ENCODE data around the gene PALD1. TPM values are rescaled to one million over a fixed set of nuclear protein-coding genes. Genes with fewer than 3 reads are reported as not detected.

PALD1 gene
- total and polyA plus RNA-seq, 9 of the 15 experiments (the other 6 are each of a cell fraction or from before 2014, with no cell fraction given) = 0.03 to 0.29 (median 0.09) TPM; not detected in 2

DNA sequence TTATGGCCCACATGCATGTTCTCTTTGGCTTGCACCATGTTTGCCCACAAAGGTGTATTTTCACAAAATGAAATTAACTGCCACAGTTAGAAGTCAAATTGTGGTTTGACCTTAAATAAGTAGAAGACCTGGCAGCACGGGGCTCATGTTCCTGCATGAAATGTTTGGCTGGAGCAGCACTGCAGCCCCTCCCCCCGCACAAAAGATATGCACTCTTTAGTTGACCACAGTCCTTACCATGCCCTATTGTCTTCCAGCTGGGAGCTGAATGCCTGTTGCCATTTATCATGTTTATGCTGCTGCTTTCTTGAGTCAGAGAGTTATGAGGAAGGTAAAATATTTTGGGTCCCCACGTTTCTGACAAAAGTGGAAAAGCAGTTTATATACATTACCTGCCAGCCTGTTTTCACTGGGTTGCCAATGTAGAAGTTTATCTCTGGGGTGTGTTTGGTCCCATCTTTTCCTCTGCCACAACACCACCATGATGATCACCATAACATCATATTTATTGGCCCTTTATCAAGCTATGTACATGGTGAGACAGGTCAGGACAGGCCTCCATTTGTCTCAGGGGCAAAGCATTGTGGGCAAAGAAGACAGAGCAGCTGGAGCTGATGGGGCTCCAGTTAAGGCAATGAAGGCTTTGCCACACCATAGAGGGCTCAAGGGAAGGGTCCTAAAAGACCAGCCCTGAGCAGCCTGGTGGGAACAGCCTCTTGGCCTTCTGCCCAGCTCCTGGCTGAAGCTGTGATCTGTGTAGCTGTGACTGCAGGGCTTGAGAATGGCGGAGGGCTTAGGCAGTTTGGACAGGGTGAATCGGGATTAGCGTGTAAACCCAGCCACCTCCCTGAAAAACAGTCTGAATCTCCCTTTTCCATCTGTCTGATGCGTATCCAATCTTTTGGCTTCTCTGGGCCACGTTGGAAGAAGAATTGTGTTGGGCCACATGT, 118.6 kb downstream of the PALD1 start (continued):
- TF ChIP-seq, protein P1, sequence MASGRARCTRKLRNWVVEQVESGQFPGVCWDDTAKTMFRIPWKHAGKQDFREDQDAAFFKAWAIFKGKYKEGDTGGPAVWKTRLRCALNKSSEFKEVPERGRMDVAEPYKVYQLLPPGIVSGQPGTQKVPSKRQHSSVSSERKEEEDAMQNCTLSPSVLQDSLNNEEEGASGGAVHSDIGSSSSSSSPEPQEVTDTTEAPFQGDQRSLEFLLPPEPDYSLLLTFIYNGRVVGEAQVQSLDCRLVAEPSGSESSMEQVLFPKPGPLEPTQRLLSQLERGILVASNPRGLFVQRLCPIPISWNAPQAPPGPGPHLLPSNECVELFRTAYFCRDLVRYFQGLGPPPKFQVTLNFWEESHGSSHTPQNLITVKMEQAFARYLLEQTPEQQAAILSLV (tag; IDR thresholded peaks at IDR 0.05) = no peak
- TF ChIP-seq ZNF780A (CRISPR knock-in tag; IDR thresholded peaks at IDR 0.05) (no peak), TEAD1 (CRISPR knock-in tag; IDR thresholded peaks at IDR 0.05) (peak in 1 of 2 experiments; percentile 41; a peak in 1 of 4 replicates), RAD51 (IDR thresholded peaks at IDR 0.05; ENCODE audit: borderline replicate concordance, low read depth) (no peak), SIX5 (IDR thresholded peaks at IDR 0.05; ENCODE audit: borderline replicate concordance in 1 of 2, insufficient read depth in 1 of 2, low read depth in 1 of 2, low read length in 2 of 2) (no peak), ZNF717 (CRISPR knock-in tag; IDR thresholded peaks at IDR 0.05) (no peak), ZNF561 (CRISPR knock-in tag; conservative IDR thresholded peaks at IDR 0.05) (no peak), DNMT1 (IDR thresholded peaks at IDR 0.05) (no peak), CC2D1A (IDR thresholded peaks at IDR 0.05) (no peak), ZNF589 (CRISPR knock-in tag; IDR thresholded peaks at IDR 0.05; ENCODE audit: low read depth) (no peak), TEAD4 (IDR thresholded peaks at IDR 0.05; ENCODE audit: low read length) (peak; percentile 19; the same call in 1 of the 2 replicates), TEAD4 (CRISPR knock-in tag; IDR thresholded peaks at IDR 0.05; ENCODE audit: borderline replicate concordance) (no peak), MED1 (CRISPR knock-in tag; IDR thresholded peaks at IDR 0.05; ENCODE audit: borderline replicate concordance) (no peak), EWSR1 (IDR thresholded peaks at IDR 0.05; ENCODE audit: borderline replicate concordance, low read depth, partially characterized antibody) (no peak), ETV1 (tag; conservative IDR thresholded peaks at IDR 0.05; ENCODE audit: low read depth) (peak; percentile 20; the same call in 1 of the 2 replicates), ARID2 (IDR thresholded peaks at IDR 0.05) (no peak), MTF1 (CRISPR knock-in tag; IDR thresholded peaks at IDR 0.05; ENCODE audit: borderline replicate concordance) (no peak), POLR2A (conservative IDR thresholded peaks at IDR 0.05) (no peak)
